Jurkat, Clone E6-1 (cell line): Measurements from ENCODE around the gene MBP.

Experiments used
- DNase-seq: peaks from one replicate; pipeline ENCODE4 v3.0.0-alpha.2; 2011; ENCODE audit warnings: low read depth, low spot score
- H3K4me3 ChIP-seq: 2 replicates; pipeline ENCODE4 v1.5.1; 2011; ENCODE audit warnings: mild to moderate bottlenecking, low read length, control low read depth, moderate library complexity

MBP gene

GRCh38 chr18:77077401-77077800 is 55.2 kb downstream of the MBP start:
- no peak overlapping the region for H3K4me3 ChIP-seq
- DNase-seq = no peak

DNA sequence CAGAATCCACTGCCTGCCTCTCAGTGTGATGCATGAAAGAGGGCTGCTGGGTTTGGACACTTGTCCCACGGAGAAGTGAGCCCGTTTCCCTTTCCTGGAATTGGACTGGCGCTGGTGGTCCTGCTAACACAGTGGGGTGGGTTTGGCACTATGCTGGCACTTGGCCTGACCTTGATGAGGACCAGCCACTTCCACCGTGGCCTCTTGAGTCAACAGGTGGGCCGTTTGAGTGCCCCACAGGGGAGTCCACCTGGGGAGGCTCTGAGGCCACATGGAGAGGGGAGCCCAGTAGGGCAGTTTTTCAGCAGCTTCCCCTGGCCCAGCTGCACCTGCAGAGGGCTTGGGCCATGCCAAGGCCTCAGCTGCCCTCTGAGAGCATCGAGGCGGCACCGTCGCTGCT is 56.5 kb downstream of the MBP start:
- H3K4me3 ChIP-seq = no peak overlapping the region
- no peak for DNase-seq

DNA sequence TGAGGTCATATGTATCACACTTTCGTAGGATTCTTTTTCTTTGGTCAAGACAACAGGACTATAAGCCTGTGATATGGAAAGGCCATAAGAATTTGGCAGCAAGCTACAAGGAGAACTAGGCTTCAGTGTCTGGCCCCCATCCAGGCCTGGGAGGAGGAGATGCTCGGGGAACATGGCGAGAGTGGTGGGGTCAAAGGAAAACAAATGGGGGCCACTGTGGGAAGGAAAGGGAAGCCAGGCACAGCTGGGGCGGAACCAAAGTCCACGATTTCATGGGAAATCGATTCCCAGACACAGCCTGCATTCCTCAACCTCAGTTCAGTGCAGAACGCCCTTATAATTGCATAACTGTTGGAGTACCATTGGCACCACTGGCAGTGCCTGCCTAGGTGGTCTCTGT is 58.2 kb downstream of the MBP start:
- no peak overlapping the region for H3K4me3 ChIP-seq
- no peak for DNase-seq

- H3K4me3 ChIP-seq = no peak overlapping the region
- no peak for DNase-seq
These were observed 59.1 kb downstream of the MBP start for GRCh38 chr18:77073336-77074093.

- no peak for DNase-seq
- no peak overlapping the region for H3K4me3 ChIP-seq
These were observed 60.0 kb downstream of the MBP start for GRCh38 chr18:77072566-77072965.

DNA sequence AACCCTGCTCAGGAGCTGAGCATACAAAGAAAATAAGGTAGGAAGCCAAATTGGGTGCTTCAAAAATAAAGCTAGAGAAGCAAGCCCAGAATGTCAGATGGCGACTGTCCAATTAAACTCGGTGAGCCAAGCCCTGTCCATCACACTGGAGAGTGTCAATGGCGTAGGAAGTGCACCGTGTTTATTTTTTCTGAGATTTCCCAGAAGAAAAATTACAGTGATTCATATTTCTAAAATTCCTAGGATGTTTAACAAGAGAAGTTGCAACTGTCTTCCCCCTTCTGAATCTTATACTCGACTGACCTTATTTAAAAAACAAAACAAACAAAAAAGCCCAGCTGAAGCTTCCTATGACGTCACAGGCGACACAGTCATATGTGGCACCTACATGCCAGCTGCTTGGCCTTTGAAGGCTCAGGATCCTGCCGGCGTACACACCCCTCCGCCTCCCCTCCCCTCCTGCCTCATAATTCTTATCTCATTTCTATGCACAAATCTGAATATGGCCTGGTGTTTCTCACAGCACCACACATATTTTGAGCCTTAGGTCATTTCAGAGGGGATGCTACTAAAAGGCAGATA is 60.8 kb downstream of the MBP start:
- H3K4me3 ChIP-seq = no peak overlapping the region
- no peak for DNase-seq

GRCh38 chr18:77071061-77071460 is 61.5 kb downstream of the MBP start:
- DNase-seq = no peak
- no peak overlapping the region for H3K4me3 ChIP-seq

- no peak for DNase-seq
- no peak overlapping the region for H3K4me3 ChIP-seq
These were observed 62.0 kb downstream of the MBP start for GRCh38 chr18:77070627-77071026.

- DNase-seq = no peak
- H3K4me3 ChIP-seq = no peak overlapping the region
These were observed 62.7 kb downstream of the MBP start for GRCh38 chr18:77069931-77070330.

DNA sequence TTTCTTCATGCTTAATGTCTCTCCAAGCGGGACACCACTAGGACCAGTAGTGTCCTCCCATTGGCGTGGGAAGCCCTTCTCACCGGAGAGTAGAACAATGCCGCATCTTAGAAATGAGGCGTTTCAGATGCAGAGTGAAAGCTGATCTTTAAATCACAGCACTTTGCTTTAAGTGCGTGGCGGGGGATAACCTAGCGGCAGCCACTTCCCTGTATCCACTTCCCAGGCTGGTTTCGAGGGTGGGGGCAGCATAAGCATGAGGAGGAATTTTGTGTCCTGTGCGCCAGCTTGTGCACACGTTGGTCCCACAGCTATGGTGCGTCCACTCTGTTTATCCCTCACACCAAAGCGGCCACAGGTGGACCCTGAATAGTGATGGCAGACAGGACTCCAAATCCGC is 63.1 kb downstream of the MBP start:
- no peak overlapping the region for H3K4me3 ChIP-seq
- no peak for DNase-seq

GRCh38 chr18:77068321-77069312 is 64.0 kb downstream of the MBP start:
- DNase-seq = no peak
- H3K4me3 ChIP-seq = no peak overlapping the region

DNA sequence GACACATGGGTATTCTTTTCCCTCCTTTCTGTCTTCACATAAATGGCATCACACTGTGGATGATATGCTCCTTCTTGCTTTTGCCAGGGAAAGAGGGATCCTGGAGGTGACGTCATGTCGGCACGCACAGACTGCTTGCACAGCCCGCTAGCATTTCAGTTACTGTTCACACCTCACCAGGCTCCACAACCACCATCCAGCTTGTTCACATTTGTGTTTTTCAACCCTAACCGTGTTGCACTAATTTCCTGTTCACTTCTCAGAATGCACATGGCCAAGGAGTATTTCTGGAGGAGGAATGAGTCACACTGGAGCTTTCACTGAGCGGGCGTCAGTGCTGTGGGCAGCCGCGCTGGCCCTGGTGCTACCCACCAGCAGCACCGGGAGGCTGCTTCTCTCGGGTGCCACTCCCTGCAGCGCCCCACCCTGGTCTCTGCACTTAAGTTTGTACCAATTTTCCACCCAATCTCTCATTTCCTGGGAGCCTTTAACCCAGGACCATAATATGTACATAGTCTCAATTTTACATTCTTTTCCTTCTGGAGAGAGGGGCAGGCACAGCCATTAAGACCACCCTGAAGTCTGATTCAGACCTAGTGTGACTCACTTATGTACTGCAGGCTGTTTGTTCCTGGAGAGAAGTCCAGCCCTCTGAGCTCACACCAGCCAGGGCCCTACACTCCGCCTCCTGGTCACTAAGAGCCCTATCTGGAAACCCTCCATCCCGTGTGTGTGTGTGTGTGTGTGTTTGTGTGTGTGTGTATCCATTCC is 65.1 kb downstream of the MBP start:
- H3K4me3 ChIP-seq = no peak overlapping the region
- no peak for DNase-seq

DNA sequence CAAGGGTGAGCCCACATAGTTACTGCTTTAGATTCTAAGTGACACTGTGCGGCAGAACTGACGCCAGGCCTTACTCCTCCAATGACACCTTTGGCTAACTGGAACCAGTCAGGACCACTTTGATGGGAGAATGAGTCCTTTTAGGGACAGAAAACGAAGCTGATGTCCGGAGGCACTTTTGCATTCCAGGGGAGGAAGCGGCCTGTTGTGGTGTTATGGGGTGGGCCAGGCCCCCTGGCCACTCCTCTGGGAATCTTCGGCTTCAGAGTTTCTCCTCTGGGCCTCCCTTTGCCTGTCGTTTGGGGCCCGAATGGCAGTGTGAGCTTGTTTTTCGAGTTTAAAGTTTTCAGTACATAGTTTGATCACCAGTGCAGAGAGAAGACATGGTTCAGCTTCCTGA is 65.9 kb downstream of the MBP start:
- no peak for DNase-seq
- H3K4me3 ChIP-seq = no peak overlapping the region

GRCh38 chr18:77066101-77066500 is 66.5 kb downstream of the MBP start:
- no peak overlapping the region for H3K4me3 ChIP-seq
- no peak for DNase-seq

- no peak for DNase-seq
- no peak overlapping the region for H3K4me3 ChIP-seq
These were observed 67.2 kb downstream of the MBP start for GRCh38 chr18:77065221-77065981.

DNA sequence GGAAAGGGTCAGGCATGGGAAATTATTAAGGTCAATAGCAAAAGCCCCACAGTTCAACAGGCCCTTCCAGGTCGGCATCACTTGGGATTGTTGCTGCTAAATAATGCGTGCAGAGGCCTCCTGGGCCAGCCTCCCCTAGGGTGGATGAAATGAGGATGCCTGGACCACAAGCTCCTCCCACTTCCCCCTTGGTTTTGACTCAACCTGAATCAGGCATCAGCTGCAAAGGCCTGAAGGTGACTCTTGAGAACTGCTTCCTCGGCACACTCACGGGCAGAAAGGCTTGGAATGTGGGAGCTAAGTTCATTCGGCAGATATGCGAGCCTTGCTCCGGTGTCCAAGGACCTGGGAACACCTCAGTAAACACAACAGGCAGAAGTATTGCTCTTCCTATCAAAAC is 69.3 kb downstream of the MBP start:
- DNase-seq = peak; percentile 92
- peak overlapping the region; percentile 4 for H3K4me3 ChIP-seq

DNA sequence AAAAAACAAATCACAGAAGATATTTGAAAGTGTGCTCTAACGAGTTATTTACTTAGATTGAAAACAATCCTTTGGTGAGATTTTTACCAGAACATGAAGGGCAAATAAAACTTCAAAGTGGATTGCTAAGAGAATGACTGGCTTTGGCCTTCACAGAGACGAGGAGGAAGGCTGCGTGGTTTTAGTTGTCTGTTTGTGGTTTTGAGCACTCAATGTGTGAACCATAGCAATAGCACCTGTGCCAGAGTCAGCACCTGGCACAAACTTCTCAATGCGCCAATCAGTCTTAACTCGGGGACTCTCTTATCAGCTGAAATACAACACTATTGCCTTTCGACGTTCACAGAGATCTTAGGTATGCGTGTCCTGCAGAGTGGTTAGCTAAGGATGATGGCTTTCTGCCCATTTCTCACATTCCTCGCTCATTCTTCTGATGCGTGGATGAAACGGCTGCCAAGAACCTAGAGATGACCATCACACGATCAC is 70.0 kb downstream of the MBP start:
- H3K4me3 ChIP-seq = peak overlapping the region; percentile 21
- DNase-seq = peak; percentile 99

- no peak for DNase-seq
- peak overlapping the region; percentile 21 for H3K4me3 ChIP-seq
These were observed 70.6 kb downstream of the MBP start for GRCh38 chr18:77061946-77062517.
